Activated B cell treated with CpG ODN at 0.5 μM for 24 hours (primary cell): ENCODE results near the gene CADPS. TPM values are rescaled to one million over a fixed set of nuclear protein-coding genes. Genes with fewer than 3 reads are reported as not detected.

Experiments
- ATAC-seq: fragments of 200-7000 bp; cut with Tn5 transposase; one replicate; pipeline ENCODE4 v1.10.0; 2021; ENCODE audit warnings: low read depth, mild to moderate bottlenecking, moderate library complexity
- CTCF ChIA-PET: fragments of 350-600 bp; sonication (Branson Sonifier 250); formaldehyde crosslinking; loops from one replicate; lab custom pipeline; 2021; ENCODE audit warnings: antibody characterized with exemption; lab: Charles Lee
- POLR2A ChIA-PET: fragments of 350-600 bp; sonication (Branson Sonifier 250); formaldehyde crosslinking; loops from one replicate; lab custom pipeline; 2021; ENCODE audit warnings: antibody characterized with exemption; lab: Charles Lee
- DNase-seq: peaks from one replicate; pipeline ENCODE4 v3.0.0; 2022
- H3K27ac Mint-ChIP-seq: one replicate; pipeline ENCODE4 v1.8.0; 2020; ENCODE audit warnings: mixed read lengths
- H3K27me3 Mint-ChIP-seq: one replicate; pipeline ENCODE4 v1.8.0; 2021; ENCODE audit warnings: mixed read lengths
- H3K36me3 Mint-ChIP-seq: one replicate; pipeline ENCODE4 v1.8.0; 2021; ENCODE audit warnings: low read depth, mixed read lengths
- H3K4me1 Mint-ChIP-seq: one replicate; pipeline ENCODE4 v1.8.0; 2021; ENCODE audit warnings: mixed read lengths
- H3K4me3 Mint-ChIP-seq: one replicate; pipeline ENCODE4 v1.8.0; 2020; ENCODE audit warnings: mild to moderate bottlenecking, mixed read lengths
- H3K9me3 Mint-ChIP-seq: one replicate; pipeline ENCODE4 v1.8.0; 2020; ENCODE audit warnings: mixed read lengths
- intact Hi-C: fragments of 100-400 bp; cut with micrococcal nuclease; formaldehyde crosslinking; loops from one replicate; pipeline ENCODE4 v1.15.1; 2024
- total RNA-seq: library from RNA; stranded (reverse); gene quantifications from 2 replicates; pipeline ENCODE4 v1.2.3, GENCODE V29; 2022
- TF ChIP-seq, protein P1 (sequence below): fragments of 200-600 bp; IDR thresholded peaks from one replicate; pipeline ENCODE4 v1.8.0; 2022; ENCODE audit warnings: antibody characterized with exemption, mild to moderate bottlenecking

The CADPS gene
- total RNA-seq, 1 donor from 2014 or later = not detected

DNA sequence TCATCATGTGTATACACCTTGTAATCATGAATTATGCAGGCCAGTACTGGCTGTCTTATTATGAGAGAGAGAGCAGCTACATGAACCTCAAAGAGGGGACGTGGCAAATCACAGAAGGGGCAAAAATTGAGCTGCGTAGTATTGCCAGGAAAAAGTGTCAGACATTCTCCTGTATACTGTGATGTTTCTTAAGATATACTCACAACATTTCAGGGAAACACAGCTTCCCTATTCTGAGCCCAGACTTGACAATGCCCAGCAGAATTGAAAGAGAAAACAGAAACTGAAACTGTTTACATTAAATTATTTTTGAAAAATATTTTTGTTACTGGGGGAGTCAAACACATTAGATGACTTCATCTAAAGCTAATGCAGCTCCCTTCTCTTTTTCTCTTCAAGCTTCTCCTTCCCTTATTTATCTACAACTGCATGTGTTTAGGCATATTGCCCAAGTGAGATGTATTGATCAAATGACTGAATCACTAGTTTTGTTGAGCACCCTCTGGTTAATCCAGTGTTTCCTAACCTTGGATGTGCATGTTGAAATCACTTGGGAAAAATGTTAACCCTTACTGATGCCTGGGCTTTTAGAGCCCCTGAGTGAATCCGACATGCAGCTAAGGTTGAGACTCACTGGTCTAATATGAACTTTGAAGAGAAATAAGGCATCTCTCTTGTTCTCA, 39.5 kb downstream of the CADPS start:
- ChIA-PET POLR2A (no interaction called here), CTCF (no interaction called here)
- H3K4me1 Mint-ChIP-seq = peaks cover 10% of the 10 kb centered on the region
- TF ChIP-seq, protein P1, sequence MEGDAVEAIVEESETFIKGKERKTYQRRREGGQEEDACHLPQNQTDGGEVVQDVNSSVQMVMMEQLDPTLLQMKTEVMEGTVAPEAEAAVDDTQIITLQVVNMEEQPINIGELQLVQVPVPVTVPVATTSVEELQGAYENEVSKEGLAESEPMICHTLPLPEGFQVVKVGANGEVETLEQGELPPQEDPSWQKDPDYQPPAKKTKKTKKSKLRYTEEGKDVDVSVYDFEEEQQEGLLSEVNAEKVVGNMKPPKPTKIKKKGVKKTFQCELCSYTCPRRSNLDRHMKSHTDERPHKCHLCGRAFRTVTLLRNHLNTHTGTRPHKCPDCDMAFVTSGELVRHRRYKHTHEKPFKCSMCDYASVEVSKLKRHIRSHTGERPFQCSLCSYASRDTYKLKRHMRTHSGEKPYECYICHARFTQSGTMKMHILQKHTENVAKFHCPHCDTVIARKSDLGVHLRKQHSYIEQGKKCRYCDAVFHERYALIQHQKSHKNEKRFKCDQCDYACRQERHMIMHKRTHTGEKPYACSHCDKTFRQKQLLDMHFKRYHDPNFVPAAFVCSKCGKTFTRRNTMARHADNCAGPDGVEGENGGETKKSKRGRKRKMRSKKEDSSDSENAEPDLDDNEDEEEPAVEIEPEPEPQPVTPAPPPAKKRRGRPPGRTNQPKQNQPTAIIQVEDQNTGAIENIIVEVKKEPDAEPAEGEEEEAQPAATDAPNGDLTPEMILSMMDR = no peak
- no peaks in the 10 kb centered on the region for H3K9me3 Mint-ChIP-seq
- H3K4me3 Mint-ChIP-seq = no peak overlapping the region
- ATAC-seq = no peak
- H3K27ac Mint-ChIP-seq = no peak overlapping the region
- intact Hi-C loops = no loop called here
- DNase-seq = no peak
- H3K27me3 Mint-ChIP-seq = no peaks in the 10 kb centered on the region
- no peaks in the 10 kb centered on the region for H3K36me3 Mint-ChIP-seq

DNA sequence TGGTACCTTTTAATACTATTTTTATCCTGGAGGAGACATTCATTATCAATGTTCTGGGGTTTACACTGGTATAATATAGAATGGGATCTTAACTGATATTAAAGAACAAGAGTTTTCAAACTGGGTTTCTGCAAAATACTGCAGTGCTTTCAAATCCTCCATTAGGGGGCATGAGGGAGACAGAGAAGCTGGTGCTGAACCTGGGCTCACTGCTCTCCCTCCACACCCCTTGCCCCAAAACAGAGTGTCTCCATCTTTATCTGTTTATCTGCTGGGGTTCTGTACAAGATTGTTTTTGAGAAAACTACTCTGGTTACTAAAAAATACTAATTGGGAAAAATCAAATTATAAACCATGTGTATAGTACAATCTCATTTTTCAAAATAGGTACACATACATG, 41.7 kb downstream of the CADPS start:
- CTCF ChIA-PET = no interaction called here
- Mint-ChIP-seq H3K27me3 (no peaks in the 10 kb centered on the region), H3K4me3 (no peak overlapping the region), H3K36me3 (no peaks in the 10 kb centered on the region), H3K4me1 (peaks cover 10% of the 10 kb centered on the region), H3K9me3 (no peaks in the 10 kb centered on the region), H3K27ac (no peak overlapping the region)
- ATAC-seq (no peak), DNase-seq (no peak)
- intact Hi-C loops = no loop called here
- POLR2A ChIA-PET = no interaction called here
- TF ChIP-seq, protein P1 = no peak

DNA sequence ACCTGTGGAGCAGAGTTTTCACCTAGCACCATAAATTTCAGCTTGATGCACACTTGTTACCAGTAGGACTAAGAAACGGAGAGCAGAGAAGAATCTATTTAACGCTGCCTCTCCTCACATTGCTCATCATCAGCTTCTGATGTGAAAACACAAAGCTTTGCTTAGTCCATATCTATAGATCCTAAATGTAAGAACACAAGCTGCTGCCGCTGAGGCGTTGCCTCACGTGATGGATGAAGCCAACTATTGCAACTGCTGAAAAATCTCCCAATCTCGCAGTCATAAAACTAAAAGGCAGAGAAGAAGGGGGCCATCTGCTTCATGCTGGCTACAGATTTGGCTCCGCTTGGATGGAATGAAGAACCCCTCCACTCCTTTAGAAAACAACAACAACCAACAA, 42.7 kb downstream of the CADPS start:
- no peak overlapping the region for H3K27ac Mint-ChIP-seq
- peaks cover 10% of the 10 kb centered on the region for H3K4me1 Mint-ChIP-seq
- no peak for ATAC-seq
- H3K9me3 Mint-ChIP-seq = no peaks in the 10 kb centered on the region
- H3K27me3 Mint-ChIP-seq = no peaks in the 10 kb centered on the region
- no peak for DNase-seq
- ChIA-PET CTCF (no interaction called here), POLR2A (no interaction called here)
- intact Hi-C loops = no loop called here
- H3K4me3 Mint-ChIP-seq = no peak overlapping the region
- H3K36me3 Mint-ChIP-seq = no peaks in the 10 kb centered on the region
- TF ChIP-seq, protein P1 = no peak

DNA sequence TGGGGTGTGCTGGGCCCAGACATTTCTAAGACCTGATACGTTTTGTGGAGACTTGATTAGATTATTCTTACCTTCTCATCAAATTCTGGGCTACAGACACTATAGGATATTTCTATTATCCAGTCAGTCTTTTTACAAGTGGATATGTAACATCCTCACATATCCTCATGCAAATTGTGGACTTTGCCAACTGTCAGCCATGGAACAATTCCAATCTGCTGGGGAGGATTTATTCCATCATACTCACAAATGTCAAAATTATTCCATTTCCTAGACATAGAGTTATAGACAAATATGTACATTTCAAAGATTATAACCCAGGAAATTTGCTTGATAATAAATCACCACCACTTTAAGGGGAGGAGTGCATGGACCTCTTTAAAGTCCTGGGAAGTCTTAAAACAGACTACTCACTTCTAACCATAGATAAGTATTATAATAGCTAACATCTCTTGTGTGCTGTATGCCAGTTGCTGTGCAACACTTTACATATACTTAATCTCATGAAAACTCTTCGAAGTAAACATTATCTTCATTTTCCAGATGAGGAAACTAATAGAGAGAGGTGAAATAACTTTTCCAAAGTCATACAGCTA, 44.4 kb downstream of the CADPS start:
- Mint-ChIP-seq H3K9me3 (no peaks in the 10 kb centered on the region), H3K4me1 (peaks cover 8% of the 10 kb centered on the region), H3K27ac (no peak overlapping the region), H3K36me3 (no peaks in the 10 kb centered on the region), H3K27me3 (no peaks in the 10 kb centered on the region), H3K4me3 (no peak overlapping the region)
- TF ChIP-seq, protein P1 = no peak
- ATAC-seq (no peak), DNase-seq (no peak)
- ChIA-PET POLR2A (no interaction called here), CTCF (no interaction called here)
- intact Hi-C loops = no loop called here

DNA sequence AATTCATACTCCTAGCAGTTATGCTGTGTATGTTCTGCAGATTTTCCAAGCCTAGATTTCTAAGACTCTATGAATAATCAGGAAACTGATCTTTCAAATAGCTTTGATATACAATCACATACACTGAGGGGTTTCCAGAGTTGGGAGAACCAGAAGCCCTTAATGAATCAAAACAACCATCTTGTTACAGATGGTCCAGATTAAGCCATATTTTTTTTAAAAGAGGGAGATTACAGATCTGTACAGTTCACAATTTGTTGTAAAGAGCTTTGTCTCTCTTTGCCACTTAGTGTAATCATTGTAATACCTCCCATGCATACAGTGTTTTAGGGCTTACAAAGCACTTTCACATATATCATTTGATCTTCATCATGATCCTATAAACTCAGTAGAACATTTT, 47.7 kb downstream of the CADPS start:
- no peaks in the 10 kb centered on the region for H3K9me3 Mint-ChIP-seq
- POLR2A ChIA-PET = no interaction called here

More for the DNA sequence above, 47.7 kb downstream of the CADPS start:
- no peak for ATAC-seq
- no peak for DNase-seq
- Mint-ChIP-seq H3K36me3 (no peaks in the 10 kb centered on the region), H3K4me1 (peaks cover 2% of the 10 kb centered on the region), H3K27me3 (no peaks in the 10 kb centered on the region), H3K4me3 (no peak overlapping the region), H3K27ac (no peak overlapping the region)
- intact Hi-C loops = no loop called here
- TF ChIP-seq, protein P1 = no peak
- CTCF ChIA-PET = no interaction called here
